NCI-H510A treated with DMSO at 0.1 percent for 48 hours (cell line): ENCODE data around the gene FAM53C.

Experiments used
- DNase-seq: peaks from one replicate; lab custom pipeline; 2025; lab: John Stamatoyannopoulos, UW

Gene FAM53C

GRCh38 chr5:138391859-138392386 lies 53.9 kb downstream of the FAM53C start:
- DNase-seq, result no peak
